GM18909 (cell line): Measurements from ENCODE around the gene ADGRG3.
A peak's percentile ranks its signal among the peaks of the same experiment; 100 is the strongest.

Experiments
- ATAC-seq: cut with Tn5 transposase; IDR thresholded peaks from one replicate; pipeline ENCODE4 v1.9.1; 2021; ENCODE audit warnings: mild to moderate bottlenecking; ENCODE audit not compliant: unreplicated experiment, poor library complexity

Gene ADGRG3

DNA sequence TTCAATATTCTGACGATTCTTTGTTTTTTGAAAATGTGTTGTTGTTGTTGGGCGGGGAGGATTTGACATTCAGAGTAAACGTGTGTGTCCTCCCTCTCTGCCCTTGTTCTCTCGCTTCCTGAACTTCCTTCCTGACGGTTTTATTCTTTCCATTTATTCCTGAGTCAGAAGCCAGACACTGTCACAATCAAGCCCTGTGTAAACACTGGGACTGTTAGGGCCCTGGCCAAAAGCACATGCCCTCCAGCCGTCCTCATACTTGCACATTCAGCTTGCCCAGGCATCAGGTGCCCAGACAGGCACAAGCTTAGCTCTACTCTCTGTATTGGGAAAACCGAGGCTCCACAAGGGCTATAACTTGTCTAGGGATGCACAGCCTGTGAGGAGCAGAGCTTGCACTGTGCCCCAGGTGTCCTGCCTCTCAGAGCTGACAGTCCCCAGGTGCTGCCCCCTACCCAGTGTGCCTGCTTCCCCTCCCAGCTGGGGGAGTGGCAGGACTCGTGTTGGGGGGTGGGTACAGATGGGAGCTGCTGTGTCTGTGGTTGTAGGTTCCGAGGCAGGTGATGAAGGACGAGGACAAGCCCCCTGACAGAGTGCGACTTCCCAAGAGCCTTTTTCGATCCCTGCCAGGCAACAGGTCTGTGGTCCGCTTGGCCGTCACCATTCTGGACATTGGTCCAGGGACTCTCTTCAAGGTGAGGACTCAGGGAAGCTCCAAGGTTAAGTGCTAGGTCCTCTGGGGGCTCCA lies 9.7 kb downstream of the ADGRG3 start:
- ATAC-seq = no peak

DNA sequence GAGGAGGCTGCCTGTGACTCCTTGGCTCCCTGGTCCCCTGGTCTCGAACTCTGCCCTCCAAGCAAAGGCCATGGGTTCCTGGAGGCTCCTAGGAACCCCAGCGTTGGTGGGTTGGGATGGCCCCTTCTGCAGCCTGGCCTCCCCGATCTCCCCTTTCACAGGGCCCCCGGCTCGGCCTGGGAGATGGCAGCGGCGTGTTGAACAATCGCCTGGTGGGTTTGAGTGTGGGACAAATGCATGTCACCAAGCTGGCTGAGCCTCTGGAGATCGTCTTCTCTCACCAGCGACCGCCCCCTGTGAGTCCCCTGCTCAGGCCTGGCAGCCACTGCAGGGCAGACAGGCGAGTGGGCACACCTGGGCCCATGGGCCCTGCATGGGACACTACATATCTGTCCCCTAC lies 10.9 kb downstream of the ADGRG3 start:
- no peak for ATAC-seq

DNA sequence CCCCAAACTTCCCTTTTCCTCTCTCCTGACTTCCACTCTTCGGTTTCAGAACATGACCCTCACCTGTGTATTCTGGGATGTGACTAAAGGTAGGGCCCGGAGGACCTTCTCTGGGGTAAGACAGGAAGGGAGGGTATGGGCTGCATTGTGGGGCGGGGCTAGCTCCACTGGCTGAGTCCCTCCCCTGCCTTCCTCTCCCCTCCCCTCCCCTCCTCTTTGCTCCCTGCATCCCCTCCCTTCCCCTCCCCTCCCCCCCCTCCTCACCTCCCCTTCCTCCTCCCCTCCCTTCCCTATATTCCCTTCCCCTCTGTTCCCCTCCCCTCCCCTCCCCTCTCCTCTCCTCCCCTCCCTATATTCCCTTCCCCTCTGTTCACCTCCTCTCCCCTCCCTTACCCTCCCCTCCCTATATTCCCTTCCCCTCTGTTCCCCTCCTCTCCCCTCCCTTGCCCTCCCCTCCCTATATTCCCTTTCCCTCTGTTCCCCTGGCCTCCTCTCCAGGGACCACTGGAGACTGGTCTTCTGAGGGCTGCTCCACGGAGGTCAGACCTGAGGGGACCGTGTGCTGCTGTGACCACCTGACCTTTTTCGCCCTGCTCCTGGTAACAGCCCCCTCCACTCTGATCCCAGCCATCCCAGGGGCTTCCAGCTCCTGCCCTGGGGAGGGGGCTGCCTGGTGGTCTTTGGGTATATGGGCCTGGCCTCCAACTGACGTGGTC lies 11.8 kb downstream of the ADGRG3 start:
- no peak for ATAC-seq

DNA sequence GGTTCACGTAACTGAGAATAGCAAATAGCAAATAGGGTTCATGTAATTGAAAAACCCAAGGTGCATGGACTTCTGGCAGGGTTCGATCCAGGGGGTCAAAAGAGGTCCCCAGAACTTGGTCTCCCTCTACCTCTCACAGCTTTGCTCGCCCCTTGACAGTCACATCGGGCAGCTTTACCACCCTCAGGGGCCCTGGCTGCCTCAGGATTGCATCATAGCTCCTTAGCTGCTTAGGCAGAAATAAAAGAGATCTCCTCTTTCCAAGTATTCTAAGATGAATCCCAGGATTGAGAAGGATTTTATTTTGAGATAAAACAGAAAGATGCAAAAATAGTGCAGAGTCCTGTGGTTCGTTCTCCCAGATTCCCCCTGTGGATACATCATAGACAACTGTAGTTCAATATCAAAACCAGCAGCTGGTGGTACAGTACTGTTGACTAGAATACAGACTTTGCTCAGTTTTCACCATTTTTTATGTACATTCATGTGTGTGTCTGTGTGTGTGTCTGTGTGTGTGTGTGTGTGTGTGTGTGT lies 12.8 kb downstream of the ADGRG3 start:
- ATAC-seq = no peak

DNA sequence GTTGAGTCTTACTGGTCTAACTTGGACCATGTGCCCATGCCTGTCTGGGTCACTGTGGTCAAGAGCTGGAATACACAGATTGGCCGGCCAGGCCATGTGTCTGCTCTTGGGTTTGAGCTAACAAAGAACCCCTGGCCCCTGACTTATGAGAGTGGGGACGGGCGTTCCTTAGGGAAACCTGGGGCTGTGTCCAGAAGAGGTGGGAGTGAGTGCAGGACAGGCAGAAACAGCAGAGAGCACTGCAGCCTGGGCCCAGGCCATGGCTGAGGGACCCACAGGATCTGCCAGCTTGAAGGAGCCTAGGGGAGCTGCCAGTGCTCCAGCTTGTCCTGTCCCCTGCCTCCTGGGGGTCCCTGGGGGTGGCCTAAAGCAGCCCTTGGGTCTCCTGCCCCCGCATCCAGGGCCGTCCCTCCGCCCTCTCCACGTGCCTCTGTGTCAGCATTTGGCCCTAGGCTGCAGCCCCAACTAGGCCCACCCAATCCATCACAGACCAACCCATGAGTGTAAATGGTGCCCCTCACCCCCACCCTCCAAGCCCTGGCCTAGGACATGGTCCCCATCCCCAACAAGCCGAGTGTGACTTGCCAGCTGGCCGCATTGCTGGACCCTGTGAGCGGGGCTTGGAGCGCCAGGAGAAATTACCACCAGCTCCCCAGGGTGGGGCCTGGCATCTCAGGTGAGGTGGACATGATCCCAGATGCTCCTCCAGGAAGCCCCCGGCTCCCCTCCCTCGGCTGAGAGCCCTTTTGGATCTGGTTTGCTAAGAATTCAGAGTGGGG lies 14.0 kb downstream of the ADGRG3 start:
- no peak for ATAC-seq

DNA sequence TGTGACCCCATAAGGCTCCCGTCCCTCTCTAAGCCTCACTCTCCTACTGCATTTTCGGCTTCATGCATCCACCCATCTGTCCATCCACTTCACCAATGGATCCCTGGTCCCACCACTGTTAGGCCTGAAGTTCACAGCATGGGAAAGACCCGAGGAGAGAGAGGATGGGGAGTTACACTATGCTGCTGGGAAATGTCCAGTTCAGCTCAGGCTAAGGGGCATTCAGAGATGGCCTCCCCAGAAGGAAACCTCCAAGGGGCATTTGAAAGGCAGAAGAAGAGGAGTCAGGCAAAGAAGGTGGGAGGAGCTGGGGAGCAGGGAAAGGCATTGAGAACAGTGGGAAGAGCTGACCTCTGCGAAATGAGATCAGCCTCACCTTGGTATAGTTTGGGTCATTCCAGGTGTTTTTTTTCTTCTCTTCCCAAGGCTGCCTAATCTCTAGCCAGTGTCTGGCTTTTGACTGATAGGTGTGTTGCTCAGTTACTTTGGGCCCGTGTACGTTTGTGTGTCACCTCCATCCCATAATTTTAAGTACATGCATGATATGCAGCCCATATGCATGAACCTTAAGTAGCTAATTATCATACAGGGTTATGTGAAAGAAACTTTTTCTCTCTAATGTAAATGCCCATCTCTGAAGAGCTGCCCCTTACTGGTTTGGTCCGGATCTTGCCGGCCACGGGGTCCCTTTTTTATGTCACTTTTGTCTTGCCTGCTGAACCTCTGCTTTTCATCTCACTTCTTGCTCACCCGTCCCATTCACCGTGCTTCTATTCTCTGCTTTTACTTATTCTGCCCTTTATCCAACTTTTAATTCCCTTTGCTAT lies 14.9 kb downstream of the ADGRG3 start:
- no peak for ATAC-seq

DNA sequence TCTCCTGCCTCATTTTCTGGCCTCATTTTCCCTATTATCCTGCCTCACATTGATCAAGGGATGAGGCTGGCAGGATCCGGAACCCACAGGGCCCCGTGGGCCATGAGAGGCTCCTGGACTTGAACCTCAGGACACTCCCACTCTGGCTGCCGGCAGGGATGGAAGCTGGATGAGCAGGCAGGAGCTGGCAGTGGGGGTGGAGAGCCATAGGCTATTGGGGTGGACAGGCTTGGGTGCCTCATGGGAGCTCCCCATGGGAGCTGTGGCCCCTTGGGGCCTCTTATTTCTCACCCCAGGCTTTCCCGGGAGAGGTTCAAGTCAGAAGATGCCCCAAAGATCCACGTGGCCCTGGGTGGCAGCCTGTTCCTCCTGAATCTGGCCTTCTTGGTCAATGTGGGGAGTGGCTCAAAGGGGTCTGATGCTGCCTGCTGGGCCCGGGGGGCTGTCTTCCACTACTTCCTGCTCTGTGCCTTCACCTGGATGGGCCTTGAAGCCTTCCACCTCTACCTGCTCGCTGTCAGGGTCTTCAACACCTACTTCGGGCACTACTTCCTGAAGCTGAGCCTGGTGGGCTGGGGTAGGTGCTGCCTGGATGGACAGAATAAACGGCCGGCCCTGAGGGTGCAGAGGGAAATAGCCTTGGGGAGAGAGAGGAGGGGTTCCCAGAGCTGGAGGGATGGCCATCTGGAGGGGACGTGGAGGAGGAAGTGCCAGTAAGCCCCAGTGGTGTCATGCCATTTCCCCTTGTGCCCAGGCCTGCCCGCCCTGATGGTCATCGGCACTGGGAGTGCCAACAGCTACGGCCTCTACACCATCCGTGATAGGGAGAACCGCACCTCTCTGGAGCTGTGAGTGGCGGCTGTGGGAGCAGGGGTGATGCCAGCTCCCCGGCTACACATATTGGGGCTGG lies 15.8 kb downstream of the ADGRG3 start:
- ATAC-seq = no peak

DNA sequence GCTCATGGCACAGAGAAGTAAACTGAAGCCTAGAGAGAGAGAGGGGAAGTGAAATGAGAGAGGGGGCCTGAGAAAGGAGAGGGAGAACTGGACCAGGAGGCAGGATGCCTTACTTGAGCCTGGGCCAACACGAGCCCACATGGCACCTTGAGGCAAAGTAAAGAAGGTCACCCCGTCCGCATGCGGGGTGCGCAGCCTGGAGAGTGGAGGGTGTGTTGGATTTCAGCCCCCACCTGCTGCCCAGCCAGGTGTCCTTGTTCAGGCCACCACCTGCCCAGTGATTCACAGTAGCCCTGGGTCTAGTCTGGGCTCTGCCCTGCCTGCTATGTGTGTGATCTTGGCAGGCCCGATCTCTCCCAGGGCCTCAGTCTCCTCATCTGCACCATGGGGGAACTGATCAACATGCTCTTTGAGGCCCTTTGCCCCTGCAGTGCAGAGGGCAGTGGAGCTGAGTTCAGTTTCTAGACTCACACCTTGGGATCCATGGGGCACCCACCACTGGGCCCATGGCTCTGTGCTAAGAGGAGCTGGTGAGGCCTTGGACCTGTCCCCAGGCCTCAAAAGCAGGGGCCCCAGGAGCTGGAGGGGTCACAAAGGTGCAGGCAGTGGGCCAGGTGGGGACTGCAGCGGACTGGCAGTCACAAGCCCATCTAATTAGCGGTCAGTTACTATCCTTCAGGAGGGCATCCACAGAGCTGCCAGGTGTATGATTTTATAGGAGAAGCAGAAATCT lies 16.7 kb downstream of the ADGRG3 start:
- no peak for ATAC-seq

DNA sequence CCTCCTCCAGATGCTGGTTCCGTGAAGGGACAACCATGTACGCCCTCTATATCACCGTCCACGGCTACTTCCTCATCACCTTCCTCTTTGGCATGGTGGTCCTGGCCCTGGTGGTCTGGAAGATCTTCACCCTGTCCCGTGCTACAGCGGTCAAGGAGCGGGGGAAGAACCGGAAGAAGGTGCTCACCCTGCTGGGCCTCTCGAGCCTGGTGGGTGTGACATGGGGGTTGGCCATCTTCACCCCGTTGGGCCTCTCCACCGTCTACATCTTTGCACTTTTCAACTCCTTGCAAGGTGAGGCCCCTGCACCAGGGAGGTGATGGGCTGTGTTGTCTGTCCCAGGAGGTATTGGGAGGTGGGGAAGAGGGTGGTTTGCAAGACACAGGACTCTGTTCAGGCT lies 17.5 kb downstream of the ADGRG3 start:
- ATAC-seq = no peak

DNA sequence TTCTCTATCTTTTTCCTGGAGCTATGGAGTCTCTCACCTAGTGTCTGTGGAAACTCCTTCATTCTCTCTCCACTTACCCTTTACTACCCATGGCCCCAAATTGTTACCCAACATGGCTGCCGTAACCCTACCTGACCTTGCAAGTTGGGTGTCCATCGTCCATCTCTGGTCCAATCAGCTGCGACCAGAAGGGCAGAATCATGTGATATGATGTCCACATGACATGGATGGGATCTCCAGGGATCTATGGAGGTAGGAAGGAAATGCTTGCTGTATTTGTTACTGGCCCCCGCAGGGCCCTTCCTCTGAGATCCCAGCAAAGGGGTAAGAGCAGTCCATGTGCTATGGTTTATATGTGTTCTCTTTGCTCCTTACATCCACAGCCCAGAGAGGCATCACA lies 18.5 kb downstream of the ADGRG3 start:
- ATAC-seq = no peak

DNA sequence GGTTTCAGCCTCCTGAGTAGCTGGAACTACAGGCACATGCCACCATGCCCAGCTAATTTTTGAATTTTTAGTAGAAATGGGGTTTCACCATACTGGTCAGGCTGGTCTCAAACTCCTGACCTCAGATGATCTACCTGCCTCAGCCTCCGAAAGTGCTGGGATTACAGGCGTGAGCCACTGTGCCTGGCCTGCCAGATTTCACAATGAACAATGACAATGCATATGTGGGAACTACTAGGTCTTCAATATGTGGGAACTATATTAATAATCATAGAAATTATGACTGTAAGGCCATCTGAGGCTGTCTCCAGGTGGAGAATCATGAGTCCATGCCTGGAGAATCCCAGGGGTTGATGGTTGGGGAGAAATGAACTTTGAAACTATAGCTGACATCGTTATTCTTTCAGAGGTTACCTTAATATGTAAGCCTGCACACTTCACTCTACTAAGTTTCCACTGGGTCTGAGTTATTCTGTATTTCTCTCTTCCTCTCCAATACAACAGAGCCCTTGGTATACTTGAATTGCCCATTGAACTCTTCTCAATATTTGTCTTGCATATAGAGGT lies 19.3 kb downstream of the ADGRG3 start:
- no peak for ATAC-seq

DNA sequence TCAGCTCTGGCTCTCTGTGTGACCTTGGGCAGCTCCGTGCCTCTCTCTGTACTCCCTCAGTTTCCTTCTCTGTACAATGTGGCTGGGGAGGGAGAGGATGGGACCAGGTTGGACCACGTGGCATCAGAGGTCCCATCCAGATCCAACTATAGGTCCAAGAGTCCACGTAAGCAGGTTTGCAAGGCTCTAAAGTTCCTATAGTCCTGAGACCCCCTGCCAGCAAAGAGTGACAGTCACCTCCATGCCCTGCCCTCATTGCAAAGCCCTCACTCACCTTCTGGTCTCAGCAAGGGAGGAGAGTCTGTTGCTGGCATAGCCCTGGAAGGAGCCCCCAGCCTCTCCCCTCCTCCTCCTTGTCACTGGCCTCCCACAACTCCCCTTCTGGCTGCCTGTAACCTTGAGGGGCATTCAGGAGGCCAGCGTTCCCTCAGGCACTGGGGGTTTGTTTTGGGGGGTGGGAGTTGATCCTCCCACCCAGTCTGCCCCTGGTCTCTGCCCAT lies 20.4 kb downstream of the ADGRG3 start:
- no peak for ATAC-seq

DNA sequence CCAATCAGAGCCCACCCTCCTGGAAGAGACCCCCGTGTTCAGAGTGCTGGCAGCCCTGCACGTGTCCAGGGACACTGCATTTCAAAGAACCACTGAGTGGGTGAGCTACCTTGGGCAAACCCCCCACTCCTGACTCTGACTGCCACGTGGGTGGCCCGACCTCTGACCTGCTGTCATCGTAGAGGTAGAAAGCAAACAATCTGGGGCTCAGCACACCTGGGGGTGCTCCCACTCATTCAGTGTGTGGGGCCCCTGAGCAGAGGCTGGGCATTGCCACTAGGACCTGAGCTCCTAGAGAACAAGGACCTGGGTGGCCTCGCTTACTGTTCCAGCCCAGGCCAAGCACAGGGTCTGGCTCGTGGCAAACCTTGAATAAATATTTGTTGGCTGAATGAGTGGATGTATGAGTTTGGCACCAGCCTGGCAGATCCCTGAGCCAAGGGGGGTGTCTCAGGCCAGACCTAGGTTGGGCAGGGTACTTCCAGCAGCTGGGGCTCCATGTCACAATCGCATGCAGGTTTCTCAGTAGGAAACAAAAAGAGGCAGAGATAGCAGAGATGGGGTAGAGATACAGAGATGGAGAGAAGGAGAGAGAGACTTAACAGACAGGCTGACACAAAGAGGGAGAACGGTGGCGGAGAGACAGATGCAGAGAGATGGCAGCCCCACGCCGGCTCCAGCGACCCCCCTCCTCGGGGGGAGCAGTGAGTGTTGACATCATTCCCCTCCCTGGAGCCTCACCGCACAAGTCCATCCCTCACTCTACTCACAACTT lies 21.1 kb downstream of the ADGRG3 start:
- peak; percentile 26 for ATAC-seq

DNA sequence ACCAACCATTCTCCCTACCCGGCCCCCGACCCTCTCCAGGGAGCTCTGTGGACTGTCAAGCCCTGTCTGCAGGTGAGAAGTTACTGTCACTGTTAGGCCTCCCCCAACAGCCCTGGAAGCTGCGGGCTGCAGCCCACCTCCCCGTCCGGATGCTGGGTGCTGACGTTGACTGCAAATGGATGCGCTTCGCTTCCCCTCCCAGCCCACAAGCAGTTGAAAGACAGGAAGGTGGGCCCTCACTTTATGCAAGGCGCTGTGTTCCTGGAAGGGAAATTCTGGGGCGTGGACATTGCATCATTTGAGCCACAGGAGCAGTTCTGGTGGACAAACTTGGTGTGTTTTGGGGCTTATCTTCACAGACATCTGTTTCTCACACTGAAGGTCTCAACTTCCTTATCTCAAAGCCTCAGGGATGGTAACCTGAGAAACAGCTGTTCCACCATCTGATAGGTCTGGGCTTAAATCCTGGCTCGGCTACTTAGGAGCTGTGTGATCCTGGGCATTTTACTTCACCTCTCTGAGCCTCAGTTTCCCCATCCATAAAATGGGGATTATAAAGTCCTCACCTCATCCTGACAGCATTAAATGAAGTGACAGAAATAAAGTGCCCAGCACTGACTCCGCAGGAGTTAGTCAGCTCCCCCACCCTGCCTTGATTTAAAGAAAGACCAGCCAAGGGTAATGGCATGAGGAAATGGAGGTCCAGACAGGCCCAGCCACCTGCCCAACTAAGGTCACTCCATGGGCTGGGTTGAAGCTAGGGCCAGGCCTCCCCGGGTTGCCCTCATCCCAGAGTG lies 21.9 kb downstream of the ADGRG3 start:
- peak; percentile 74 for ATAC-seq

DNA sequence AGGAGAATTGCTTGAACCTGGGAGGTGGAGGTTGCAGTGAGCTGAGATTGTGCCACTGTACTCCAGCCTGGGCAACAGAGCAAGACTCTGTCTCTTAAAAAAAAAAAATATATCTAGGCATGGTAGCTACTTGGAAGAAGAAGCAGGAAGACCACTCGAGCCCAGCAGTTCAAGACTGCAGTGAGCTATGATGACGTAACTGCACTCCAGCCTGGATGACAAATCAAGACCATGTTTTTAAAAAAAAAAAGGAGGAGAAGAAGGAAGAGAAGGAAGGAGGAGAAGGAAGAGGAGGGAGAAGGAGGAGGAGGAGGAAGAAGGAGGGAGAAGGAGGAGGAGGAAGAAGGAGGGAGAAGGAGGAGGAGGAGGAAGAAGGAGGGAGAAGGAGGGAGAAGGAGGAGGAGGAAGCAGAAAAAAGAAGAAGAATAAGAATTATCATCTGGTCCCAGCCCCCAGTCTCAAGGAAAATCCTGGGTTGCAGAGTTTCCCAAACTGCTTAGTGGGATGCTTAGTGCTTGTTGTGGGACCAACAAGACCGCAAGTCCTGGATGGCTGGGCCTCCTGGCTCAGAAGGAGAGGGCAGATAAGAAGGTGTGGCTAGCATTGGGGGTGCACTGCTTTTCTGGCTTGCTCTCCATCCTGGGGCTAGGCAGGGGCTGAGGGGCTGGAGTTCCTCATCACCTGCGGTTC lies 22.8 kb downstream of the ADGRG3 start:
- no peak for ATAC-seq

DNA sequence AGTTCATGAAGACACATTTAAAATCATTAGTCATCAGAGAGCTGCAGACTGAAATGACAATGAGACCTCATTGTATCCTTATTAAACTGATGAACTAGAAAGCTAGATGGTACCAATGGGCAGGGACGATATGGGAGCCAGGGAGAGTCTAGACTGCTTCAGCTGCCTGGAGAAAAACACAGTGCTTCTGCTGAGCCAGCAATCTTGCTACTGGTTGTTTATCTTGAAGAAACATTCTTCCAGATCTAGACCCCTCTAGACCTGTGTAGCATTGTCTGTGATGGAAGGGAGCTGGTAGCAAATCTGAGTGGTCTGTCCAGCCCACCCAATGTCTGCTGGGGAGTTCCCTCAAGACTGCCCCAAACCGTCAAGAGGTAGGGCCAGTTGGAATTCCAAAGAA lies 24.5 kb downstream of the ADGRG3 start:
- ATAC-seq = no peak
